BJ (cell line): ENCODE data around the gene KCNH5. TPM values are rescaled to one million over a fixed set of nuclear protein-coding genes. Genes with fewer than 3 reads are reported as not detected.

Experiments
- CTCF ChIA-PET: fragments of 350-600 bp; formaldehyde crosslinking; extraction: SDS; loops from one replicate; lab custom pipeline; 2021; ENCODE audit warnings: antibody characterized with exemption, inconsistent platforms; lab: Yijun Ruan, JAX
- POLR2A ChIA-PET: fragments of 300-600 bp; sonication (Branson Sonifier 250); formaldehyde crosslinking; extraction: SDS; loops from one replicate; lab custom pipeline; 2021; ENCODE audit warnings: antibody characterized with exemption; lab: Charles Lee
- DNase-seq: peaks from one replicate; pipeline ENCODE4 v3.0.0-alpha.2; 2011; ENCODE audit warnings: low read depth
- H3K27me3 ChIP-seq: 2 replicates; pipeline ENCODE4 v1.6.0; 2011; ENCODE audit warnings: low read length; ENCODE audit not compliant: control insufficient read depth, insufficient read depth
- H3K36me3 ChIP-seq: 2 replicates; pipeline ENCODE4 v1.5.1; 2011; ENCODE audit warnings: low read length; ENCODE audit not compliant: control insufficient read depth, insufficient read depth
- H3K4me3 ChIP-seq: 2 replicates; pipeline ENCODE4 v1.5.1; 2011; ENCODE audit warnings: low read depth, mild to moderate bottlenecking, control low read depth, low read length
- CTCF ChIP-seq: IDR thresholded peaks from 2 replicates; pipeline ENCODE4 v1.5.1; 2011; ENCODE audit warnings: low read depth, mild to moderate bottlenecking, control low read depth, inconsistent platforms, low read length, moderate library complexity; ENCODE audit not compliant: insufficient read depth
- polyA plus RNA-seq: library from polyadenylated mRNA; depleted of rRNA; stranded (reverse); fragments of >200 nt; gene quantifications from 2 replicates; pipeline ENCODE4 v1.2.3, GENCODE V29; 2011

KCNH5 gene
- polyA plus RNA-seq, 1 experiment = 0.05 TPM

GRCh38 chr14:62711351-62712023 lies 333.8 kb downstream of the KCNH5 start:
- POLR2A ChIA-PET = no interaction called here
- Histone ChIP-seq H3K36me3 (no peaks in the 10 kb centered on the region), H3K27me3 (no peaks in the 10 kb centered on the region), H3K4me3 (no peak overlapping the region)
- no peak for DNase-seq
- CTCF ChIA-PET = no interaction called here
- TF ChIP-seq CTCF = no peak

GRCh38 chr14:62710811-62711210 lies 334.4 kb downstream of the KCNH5 start:
- no peak for DNase-seq
- POLR2A ChIA-PET = no interaction called here
- H3K27me3 ChIP-seq = no peaks in the 10 kb centered on the region
- no peak overlapping the region for H3K4me3 ChIP-seq
- no peaks in the 10 kb centered on the region for H3K36me3 ChIP-seq
- no peak for TF ChIP-seq CTCF
- CTCF ChIA-PET = no interaction called here

- Histone ChIP-seq H3K36me3 (no peaks in the 10 kb centered on the region), H3K27me3 (no peaks in the 10 kb centered on the region), H3K4me3 (no peak overlapping the region)
- CTCF ChIA-PET = no interaction called here
- no peak for DNase-seq
- POLR2A ChIA-PET = no interaction called here
- TF ChIP-seq CTCF = no peak
Measured at GRCh38 chr14:62709773-62710172, 335.5 kb downstream of the KCNH5 start.

GRCh38 chr14:62706217-62706616 lies 339.0 kb downstream of the KCNH5 start:
- no peak for TF ChIP-seq CTCF
- DNase-seq = no peak
- no peaks in the 10 kb centered on the region for H3K27me3 ChIP-seq
- CTCF ChIA-PET = no interaction called here
- H3K36me3 ChIP-seq = no peaks in the 10 kb centered on the region
- POLR2A ChIA-PET = no interaction called here
- no peak overlapping the region for H3K4me3 ChIP-seq

- Histone ChIP-seq H3K36me3 (no peaks in the 10 kb centered on the region), H3K27me3 (no peaks in the 10 kb centered on the region), H3K4me3 (no peak overlapping the region)
- ChIA-PET CTCF (no interaction called here), POLR2A (no interaction called here)
- no peak for DNase-seq
- no peak for TF ChIP-seq CTCF
Measured at GRCh38 chr14:62697461-62697860, 347.8 kb downstream of the KCNH5 start.
